Measurements from ENCODE around the gene FAM76B. TPM values are rescaled to one million over a fixed set of nuclear protein-coding genes. Genes with fewer than 3 reads are reported as not detected.

FAM76B gene
- total and polyA plus RNA-seq, 2 of the 13 experiments (the other 11 are each of a cell fraction or from before 2014, with no cell fraction given) = 20.2 to 24.2 TPM

DNA sequence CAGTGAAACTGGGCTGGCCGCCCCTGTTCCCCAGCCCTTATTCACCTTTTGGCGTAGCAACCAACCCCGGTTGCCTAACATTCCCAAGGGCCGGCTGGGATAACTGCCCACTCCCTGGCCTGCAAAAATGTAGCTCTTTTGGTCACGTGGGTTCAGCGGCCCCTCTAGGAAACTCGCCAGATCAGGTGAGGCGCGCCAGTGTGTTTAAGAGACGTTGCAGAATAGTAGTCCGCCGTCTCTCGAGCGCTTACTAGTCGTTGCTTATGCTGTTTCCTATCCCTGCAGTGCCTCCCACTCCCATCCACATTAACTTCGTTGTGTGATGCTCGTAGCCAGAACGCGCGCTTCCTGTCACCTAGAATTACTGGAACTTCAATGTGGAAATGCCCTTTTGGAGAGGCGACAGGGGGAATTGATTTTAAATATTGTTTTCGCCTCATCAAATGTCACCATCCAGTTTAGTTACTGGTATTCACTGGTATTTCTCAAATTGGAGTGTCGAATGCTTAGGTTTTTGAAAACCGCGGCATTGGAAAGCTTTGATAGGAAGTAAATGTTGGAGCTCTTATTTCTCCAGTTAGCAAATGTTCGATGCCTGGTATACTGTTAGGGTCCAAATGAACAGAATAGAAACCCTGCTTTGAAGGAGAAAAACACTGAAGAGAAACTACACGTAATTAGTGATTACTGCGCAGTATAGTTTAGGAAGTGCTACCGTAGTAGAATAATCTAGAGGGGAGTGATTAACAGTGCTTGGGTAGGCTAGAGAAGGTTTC lies 1.5 kb upstream of the FAM76B start (continued):
- TF ChIP-seq, protein P1, sequence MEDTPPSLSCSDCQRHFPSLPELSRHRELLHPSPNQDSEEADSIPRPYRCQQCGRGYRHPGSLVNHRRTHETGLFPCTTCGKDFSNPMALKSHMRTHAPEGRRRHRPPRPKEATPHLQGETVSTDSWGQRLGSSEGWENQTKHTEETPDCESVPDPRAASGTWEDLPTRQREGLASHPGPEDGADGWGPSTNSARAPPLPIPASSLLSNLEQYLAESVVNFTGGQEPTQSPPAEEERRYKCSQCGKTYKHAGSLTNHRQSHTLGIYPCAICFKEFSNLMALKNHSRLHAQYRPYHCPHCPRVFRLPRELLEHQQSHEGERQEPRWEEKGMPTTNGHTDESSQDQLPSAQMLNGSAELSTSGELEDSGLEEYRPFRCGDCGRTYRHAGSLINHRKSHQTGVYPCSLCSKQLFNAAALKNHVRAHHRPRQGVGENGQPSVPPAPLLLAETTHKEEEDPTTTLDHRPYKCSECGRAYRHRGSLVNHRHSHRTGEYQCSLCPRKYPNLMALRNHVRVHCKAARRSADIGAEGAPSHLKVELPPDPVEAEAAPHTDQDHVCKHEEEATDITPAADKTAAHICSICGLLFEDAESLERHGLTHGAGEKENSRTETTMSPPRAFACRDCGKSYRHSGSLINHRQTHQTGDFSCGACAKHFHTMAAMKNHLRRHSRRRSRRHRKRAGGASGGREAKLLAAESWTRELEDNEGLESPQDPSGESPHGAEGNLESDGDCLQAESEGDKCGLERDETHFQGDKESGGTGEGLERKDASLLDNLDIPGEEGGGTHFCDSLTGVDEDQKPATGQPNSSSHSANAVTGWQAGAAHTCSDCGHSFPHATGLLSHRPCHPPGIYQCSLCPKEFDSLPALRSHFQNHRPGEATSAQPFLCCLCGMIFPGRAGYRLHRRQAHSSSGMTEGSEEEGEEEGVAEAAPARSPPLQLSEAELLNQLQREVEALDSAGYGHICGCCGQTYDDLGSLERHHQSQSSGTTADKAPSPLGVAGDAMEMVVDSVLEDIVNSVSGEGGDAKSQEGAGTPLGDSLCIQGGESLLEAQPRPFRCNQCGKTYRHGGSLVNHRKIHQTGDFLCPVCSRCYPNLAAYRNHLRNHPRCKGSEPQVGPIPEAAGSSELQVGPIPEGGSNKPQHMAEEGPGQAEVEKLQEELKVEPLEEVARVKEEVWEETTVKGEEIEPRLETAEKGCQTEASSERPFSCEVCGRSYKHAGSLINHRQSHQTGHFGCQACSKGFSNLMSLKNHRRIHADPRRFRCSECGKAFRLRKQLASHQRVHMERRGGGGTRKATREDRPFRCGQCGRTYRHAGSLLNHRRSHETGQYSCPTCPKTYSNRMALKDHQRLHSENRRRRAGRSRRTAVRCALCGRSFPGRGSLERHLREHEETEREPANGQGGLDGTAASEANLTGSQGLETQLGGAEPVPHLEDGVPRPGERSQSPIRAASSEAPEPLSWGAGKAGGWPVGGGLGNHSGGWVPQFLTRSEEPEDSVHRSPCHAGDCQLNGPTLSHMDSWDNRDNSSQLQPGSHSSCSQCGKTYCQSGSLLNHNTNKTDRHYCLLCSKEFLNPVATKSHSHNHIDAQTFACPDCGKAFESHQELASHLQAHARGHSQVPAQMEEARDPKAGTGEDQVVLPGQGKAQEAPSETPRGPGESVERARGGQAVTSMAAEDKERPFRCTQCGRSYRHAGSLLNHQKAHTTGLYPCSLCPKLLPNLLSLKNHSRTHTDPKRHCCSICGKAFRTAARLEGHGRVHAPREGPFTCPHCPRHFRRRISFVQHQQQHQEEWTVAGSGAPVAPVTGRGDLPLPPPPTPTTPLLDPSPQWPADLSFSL (CRISPR knock-in tag; IDR thresholded peaks at IDR 0.05) = no peak
- TF ChIP-seq ZNF563 (CRISPR knock-in tag; IDR thresholded peaks at IDR 0.05) (peak; percentile 21; the same call in 1 of the 2 replicates), ZNF616 (CRISPR knock-in tag; IDR thresholded peaks at IDR 0.05; ENCODE audit: low read depth) (no peak), ATF2 (CRISPR knock-in tag; IDR thresholded peaks at IDR 0.05) (0 out of 2 replicates have a peak, but pooled peaks have one; percentile 2), ZNF317 (CRISPR knock-in tag; IDR thresholded peaks at IDR 0.05) (peak; percentile 97), IRX3 (CRISPR knock-in tag; IDR thresholded peaks at IDR 0.05; ENCODE audit: borderline replicate concordance, low read depth) (0 out of 2 replicates have a peak, but pooled peaks have one; percentile 52), ZBTB39 (CRISPR knock-in tag; IDR thresholded peaks at IDR 0.05) (no peak), SAFB2 (CRISPR knock-in tag; IDR thresholded peaks at IDR 0.05; ENCODE audit: borderline replicate concordance, low read depth) (no peak), ZNF263 (CRISPR knock-in tag; IDR thresholded peaks at IDR 0.05) (0 out of 2 replicates have a peak, but pooled peaks have one; percentile 14), TAF1 (CRISPR knock-in tag; IDR thresholded peaks at IDR 0.05) (peak; percentile 21; the same call in 1 of the 2 replicates)
- TF ChIP-seq, protein P2, sequence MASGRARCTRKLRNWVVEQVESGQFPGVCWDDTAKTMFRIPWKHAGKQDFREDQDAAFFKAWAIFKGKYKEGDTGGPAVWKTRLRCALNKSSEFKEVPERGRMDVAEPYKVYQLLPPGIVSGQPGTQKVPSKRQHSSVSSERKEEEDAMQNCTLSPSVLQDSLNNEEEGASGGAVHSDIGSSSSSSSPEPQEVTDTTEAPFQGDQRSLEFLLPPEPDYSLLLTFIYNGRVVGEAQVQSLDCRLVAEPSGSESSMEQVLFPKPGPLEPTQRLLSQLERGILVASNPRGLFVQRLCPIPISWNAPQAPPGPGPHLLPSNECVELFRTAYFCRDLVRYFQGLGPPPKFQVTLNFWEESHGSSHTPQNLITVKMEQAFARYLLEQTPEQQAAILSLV (CRISPR knock-in tag; IDR thresholded peaks at IDR 0.05; ENCODE audit: borderline replicate concordance) = no peak
- TF ChIP-seq, protein P3, sequence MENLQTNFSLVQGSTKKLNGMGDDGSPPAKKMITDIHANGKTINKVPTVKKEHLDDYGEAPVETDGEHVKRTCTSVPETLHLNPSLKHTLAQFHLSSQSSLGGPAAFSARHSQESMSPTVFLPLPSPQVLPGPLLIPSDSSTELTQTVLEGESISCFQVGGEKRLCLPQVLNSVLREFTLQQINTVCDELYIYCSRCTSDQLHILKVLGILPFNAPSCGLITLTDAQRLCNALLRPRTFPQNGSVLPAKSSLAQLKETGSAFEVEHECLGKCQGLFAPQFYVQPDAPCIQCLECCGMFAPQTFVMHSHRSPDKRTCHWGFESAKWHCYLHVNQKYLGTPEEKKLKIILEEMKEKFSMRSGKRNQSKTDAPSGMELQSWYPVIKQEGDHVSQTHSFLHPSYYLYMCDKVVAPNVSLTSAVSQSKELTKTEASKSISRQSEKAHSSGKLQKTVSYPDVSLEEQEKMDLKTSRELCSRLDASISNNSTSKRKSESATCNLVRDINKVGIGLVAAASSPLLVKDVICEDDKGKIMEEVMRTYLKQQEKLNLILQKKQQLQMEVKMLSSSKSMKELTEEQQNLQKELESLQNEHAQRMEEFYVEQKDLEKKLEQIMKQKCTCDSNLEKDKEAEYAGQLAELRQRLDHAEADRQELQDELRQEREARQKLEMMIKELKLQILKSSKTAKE (CRISPR knock-in tag; IDR thresholded peaks at IDR 0.05; ENCODE audit: borderline replicate concordance) = no peak
